GM21423 (cell line): ENCODE measurements around the gene MOGAT2.
"Not testable (repeated sequence)": the region's sequence is repeated elsewhere in the genome, so short reads cannot be mapped to it uniquely, and the experiment has no call there.

Experiments
- ATAC-seq: cut with Tn5 transposase; IDR thresholded peaks from one replicate; pipeline ENCODE4 v1.9.1; 2021; ENCODE audit warnings: mild to moderate bottlenecking, moderate library complexity; ENCODE audit not compliant: unreplicated experiment

MOGAT2 gene

DNA sequence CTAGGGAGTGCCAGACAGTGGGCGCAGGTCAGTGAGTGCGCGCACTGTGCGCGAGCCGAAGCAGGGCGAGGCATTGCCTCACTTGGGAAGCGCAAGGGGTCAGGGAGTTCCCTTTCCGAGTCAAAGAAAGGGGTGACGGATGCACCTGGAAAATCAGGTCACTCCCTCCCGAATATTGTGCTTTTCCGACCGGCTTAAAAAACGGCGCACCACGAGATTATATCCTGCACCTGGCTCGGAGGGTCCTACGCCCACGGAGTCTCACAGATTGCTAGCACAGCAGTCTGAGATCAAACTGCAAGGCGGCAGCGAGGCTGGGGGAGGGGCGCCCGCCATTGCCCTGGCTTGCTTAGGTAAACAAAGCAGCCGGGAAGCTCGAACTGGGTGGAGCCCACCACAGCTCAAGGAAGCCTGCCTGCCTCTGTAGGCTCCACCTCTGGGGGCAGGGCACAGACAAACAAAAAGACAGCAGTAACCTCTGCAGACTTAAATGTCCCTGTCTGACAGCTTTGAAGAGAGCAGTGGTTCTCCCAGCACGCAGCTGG lies 31.2 kb downstream of the MOGAT2 start:
- not testable (repeated sequence) for ATAC-seq

- ATAC-seq: not testable (repeated sequence)
Observed at GRCh38 chr11:75754933-75755332, 37.3 kb downstream of the MOGAT2 start.

DNA sequence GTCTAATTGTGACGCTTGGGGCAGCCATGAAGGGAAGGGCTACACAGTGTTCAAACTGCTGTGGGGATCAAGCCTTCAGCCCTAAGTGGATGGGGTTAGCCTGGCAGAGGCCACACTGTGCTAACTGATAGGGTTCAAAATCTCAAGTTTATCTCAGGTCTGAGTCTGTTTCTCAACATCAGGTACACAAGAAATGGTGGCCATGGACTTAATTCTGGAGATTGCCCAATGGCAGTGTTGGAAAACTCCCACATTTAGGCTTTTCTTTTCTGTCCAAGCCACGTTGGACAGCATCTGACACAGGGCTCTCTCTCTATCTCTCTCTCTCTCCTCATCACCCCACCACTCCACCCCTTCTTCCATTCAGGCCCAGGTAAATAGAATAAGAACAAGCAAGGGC lies 40.0 kb downstream of the MOGAT2 start:
- no peak for ATAC-seq

GRCh38 chr11:75759832-75760231 lies 42.2 kb downstream of the MOGAT2 start:
- no peak for ATAC-seq

GRCh38 chr11:75760243-75760642 lies 42.6 kb downstream of the MOGAT2 start:
- no peak for ATAC-seq

DNA sequence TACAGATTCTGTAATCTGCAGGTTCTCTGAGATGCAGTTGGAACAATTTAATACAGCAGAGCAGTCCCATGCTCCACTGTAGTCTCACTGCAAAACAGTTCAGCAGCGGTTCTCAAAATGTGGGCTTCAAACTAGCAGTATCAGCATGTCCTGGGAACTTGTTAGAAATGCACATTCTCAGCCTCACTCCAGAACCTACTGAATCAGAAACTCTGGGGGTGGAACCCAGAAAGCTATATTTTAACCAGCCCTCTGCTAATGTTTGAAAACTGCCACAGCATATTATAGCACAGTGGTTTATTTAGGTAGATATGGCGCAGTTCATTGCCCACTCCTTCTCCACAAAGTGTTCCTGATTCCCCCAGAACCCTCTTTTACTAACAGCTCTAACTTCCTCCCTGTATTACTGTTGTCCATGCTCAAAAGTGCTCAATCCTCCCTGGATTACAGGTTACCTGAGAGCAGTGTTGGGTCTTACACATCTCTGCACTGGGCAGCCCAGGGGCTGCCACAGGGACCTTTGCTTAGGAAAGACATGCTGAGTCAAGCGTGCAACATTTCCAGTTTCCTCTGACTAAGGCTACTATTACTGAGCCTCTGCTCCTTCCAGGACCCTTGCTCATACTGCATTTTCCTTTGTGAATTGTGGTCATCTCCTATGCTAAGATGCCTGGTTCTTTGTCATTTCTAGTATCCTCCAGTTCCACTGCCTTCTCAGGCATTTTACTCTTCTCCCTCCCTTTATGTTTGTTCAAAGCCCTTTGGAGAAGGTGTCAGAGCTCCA lies 43.3 kb downstream of the MOGAT2 start:
- no peak for ATAC-seq

- ATAC-seq: no peak
Observed at GRCh38 chr11:75762158-75762557, 44.5 kb downstream of the MOGAT2 start.

DNA sequence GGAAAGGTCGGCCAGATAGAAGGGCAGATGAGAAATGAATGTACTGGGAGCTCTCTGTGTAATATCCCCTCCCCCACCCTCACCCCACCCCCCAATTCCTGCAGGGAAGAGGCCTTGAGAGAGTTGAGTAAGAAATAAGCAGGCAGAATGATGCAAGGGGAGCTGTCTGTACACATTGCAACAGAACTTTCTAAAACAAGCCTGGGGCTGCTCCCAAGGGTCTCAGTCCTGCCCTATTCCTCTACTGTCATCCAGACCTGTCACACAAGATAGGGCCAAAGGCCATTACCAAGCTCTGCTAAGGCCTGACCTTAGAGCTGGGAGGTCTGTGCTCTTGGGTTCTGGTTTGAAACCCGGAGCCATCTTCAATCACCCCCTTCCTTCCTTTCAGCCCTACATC lies 45.2 kb downstream of the MOGAT2 start:
- no peak for ATAC-seq

GRCh38 chr11:75763846-75764245 lies 46.2 kb downstream of the MOGAT2 start:
- ATAC-seq: no peak

DNA sequence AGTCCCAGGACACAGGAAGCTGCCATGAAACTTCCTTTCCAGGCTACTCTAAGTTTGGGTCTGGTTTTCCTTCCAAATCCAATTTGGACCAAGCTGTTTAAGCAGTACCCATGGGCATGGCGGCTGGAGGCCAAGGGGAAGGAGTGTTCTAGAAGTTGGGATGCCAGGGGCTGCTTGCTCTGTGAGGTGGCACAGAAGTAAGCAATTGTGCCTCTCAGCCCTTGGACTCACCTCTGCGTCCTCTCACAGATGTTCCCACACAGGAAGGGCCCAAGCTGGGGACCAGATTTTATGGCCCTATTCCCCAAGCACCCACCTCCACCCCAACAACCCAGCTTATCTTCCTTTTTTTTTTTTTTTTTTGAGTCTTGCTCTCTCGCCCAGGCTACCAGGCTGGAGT lies 47.5 kb downstream of the MOGAT2 start:
- no peak for ATAC-seq

DNA sequence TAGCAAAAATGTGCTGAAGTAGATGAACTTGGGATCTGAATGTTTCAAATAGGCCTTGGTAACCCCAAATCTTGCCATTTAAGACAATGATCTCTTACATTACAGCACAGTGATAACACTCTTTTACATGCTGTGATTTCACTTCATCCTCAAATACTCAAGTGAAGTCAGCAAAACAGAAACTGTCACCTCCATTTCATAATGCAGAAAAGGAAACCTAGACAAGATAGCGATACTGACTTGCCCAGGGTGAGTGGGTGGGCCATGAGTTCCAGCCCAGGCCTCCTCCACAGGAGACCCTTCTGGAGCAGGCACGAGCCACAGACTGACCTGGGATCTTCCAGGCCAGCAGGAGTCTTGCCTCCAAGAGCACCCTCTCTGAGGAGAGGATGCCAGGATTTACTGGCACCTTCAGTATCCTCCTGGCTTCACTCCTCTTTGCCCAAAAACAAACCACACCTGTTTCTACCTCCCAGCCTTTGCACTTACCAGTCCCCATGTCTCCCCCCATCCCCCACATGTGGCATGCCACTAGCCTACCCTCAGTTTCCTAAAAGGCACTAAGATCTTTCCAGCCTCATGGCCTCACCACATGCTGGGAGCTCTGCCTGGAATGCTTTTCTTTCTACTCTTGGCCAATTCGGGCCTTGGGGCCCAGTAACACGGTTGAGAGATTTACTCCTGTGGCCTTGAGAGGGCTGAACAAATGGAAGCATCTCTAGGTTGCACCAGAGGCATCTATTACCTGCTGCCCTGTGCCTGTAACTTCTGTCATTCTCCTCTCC lies 49.0 kb downstream of the MOGAT2 start:
- ATAC-seq: no peak

- ATAC-seq: no peak
Observed at GRCh38 chr11:75767228-75767572, 49.6 kb downstream of the MOGAT2 start.

GRCh38 chr11:75767793-75768111 lies 50.1 kb downstream of the MOGAT2 start:
- no peak for ATAC-seq

DNA sequence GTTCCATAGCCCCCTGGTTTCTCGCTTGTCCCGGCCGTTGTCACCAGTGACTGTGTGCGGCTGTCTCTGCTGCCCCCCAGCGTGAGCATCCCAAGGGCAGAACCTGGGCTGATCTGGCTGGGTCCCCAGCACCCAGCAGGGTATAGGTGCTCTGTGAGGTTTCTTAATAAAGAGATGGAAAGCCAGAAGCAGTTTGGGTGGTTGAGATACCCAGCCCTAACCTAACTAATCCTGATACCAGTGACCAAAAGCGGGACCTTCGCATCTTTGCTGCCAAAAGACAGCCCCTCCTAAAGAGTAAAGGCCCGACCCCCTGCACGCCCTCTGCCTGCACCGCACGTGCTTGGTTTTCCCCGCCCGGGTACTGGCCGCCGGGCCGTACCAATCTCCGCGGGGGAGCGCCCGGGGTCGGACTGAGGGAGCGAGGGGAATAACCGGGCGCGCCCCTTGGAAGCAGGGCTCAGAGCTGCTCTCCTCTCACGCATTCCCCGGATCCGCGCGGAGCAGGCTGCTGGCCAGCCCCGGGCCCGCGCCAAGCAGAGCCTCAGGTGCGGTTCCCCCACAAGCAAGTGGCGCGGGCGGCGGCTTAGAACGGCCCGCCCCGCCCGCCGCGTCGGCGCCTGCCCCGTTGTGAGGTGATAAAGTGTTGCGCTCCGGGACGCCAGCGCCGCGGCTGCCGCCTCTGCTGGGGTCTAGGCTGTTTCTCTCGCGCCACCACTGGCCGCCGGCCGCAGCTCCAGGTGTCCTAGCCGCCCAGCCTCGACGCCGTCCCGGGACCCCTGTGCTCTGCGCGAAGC lies 50.7 kb downstream of the MOGAT2 start, which contains the start of gene DGAT2:
Gene DGAT2 (plus strand): TSS at position 667 of the 797 bp plus-strand sequence. CDS start 214 bp downstream, outside the sequence.
- ATAC-seq: peak; percentile 65

- ATAC-seq: no peak
Observed at GRCh38 chr11:75768909-75769771, 51.5 kb downstream of the MOGAT2 start.

GRCh38 chr11:75770102-75770501 lies 52.5 kb downstream of the MOGAT2 start:
- ATAC-seq: no peak

DNA sequence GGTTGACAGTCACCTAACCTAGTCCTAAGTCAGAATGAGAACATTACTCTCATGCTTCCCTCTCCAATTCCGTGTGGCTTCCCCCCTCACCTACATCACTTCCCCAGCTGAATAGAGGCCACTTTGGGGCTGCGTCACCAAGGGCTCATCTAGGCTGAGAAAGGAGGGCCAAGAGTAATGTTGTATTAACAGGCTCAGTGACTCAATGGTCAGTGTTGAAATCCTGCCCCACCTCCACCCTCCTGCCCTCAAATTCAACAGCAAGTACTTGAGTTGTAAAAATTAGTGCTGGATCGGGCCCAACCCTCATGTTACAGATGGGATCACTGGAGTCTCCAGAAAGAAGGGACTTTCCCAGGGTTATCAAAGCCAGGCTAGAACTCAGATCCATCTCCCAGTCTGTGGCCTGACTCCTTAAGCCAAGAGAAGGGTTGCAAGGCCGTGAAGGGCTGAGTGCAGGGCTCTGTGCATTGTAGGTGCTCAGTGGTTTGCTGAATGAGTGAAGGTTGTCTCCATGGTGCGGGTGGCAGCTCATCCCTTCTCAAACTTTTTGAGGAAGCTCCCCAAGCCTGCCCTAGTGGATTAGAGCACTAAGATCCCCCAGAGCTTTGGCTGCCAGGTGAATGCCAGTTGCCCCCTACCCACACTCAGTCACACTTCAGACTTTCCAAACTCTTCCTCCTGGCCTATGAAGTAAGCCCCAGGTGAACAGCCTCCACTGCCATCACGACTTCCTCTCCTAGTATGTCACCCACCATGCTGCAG lies 54.2 kb downstream of the MOGAT2 start:
- ATAC-seq: no peak

DNA sequence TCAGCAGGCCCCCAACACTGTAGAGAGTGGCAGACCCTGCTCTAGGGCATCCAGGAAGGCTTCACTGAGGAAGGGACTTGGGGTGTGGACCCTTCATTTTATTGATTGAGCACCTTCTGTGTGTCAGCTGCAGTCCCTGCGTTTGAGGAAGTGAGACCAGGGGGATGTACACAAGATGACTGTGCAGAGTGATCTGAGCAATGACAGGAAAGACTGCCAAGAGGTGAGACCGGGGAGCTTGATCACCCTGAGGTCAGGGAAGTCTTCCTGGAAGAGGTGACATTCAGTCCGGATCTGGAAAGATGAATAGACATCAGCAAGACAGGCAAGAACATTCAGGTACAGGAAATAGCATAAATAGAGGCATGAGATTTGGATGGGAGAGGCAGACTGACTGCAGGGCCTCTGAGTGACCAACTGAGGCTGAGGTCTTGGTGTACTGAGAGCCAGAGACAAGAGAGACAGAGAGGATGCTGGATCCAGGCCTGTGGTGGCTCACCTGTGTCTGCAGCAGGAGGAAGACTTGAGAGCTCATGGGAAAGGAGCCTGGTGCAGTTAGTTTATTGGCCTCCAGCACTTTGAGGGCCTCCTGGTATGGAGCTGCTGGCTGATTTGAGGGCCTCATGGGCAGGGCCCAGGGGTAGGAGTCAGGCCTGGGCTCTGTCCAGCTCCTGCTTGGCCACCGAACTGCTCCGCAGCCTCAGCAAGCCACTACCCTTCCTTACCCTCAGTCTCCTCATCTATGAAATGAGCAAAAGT lies 56.1 kb downstream of the MOGAT2 start:
- ATAC-seq: peak; percentile 82

- ATAC-seq: no peak
Observed at GRCh38 chr11:75775056-75775455, 57.4 kb downstream of the MOGAT2 start.
